Measurements from ENCODE around the gene RHNO1.
A peak's percentile ranks its signal among the peaks of the same experiment; 100 is the strongest.
"Not testable (repeated sequence)": the region's sequence is repeated elsewhere in the genome, so short reads cannot be mapped to it uniquely, and the experiment has no call there.

RHNO1 gene

GRCh38 chr12:2858944-2859421 is 18.0 kb upstream of the RHNO1 start:
- DNase-seq (ENCODE audit: low read depth): no peak

- DNase-seq (ENCODE audit: low read depth): no peak
Measured at GRCh38 chr12:2860170-2860569, 16.9 kb upstream of the RHNO1 start.

GRCh38 chr12:2862876-2863275 is 14.1 kb upstream of the RHNO1 start:
- no peak for DNase-seq (ENCODE audit: low read depth)

GRCh38 chr12:2863402-2863801 is 13.6 kb upstream of the RHNO1 start:
- not testable (repeated sequence) for DNase-seq (ENCODE audit: low read depth)

GRCh38 chr12:2864198-2864597 is 12.8 kb upstream of the RHNO1 start:
- no peak for DNase-seq (ENCODE audit: low read depth)

GRCh38 chr12:2868986-2869632 is 7.9 kb upstream of the RHNO1 start:
- DNase-seq (ENCODE audit: low read depth): not testable (repeated sequence)

GRCh38 chr12:2876431-2877046 is 484 bp upstream of the RHNO1 start:
- no peak for DNase-seq (ENCODE audit: low read depth)

- no peak for DNase-seq (ENCODE audit: low read depth)
Measured at GRCh38 chr12:2877953-2878732, 1.1 kb downstream of the RHNO1 start.

GRCh38 chr12:2879853-2880252 is 2.8 kb downstream of the RHNO1 start:
- DNase-seq (ENCODE audit: low read depth): no peak

GRCh38 chr12:2884810-2885209 is 7.8 kb downstream of the RHNO1 start:
- no peak for DNase-seq (ENCODE audit: low read depth)

- no peak for DNase-seq (ENCODE audit: low read depth)
Measured at GRCh38 chr12:2886768-2887450, 9.9 kb downstream of the RHNO1 start.

- DNase-seq (ENCODE audit: low read depth): no peak
Measured at GRCh38 chr12:2890001-2890387, 13.0 kb downstream of the RHNO1 start.

- DNase-seq (ENCODE audit: low read depth): peak; percentile 96
Measured at GRCh38 chr12:2890388-2891239, 13.6 kb downstream of the RHNO1 start, which contains the start of gene TULP3. Gene TULP3, plus strand, starts transcription at chr12:2890891. Its CDS starts 57 bp downstream, at chr12:2890948.

- DNase-seq (ENCODE audit: low read depth): no peak
Measured at GRCh38 chr12:2891240-2892053, 14.4 kb downstream of the RHNO1 start.

- no peak for DNase-seq (ENCODE audit: low read depth)
Measured at GRCh38 chr12:2892246-2892645, 15.2 kb downstream of the RHNO1 start.

- no peak for DNase-seq (ENCODE audit: low read depth)
Measured at GRCh38 chr12:2893007-2893406, 16.0 kb downstream of the RHNO1 start.

- DNase-seq (ENCODE audit: low read depth): no peak
Measured at GRCh38 chr12:2895051-2895451, 18.0 kb downstream of the RHNO1 start.

- DNase-seq (ENCODE audit: low read depth): no peak
Measured at GRCh38 chr12:2895511-2895910, 18.5 kb downstream of the RHNO1 start.

- no peak for DNase-seq (ENCODE audit: low read depth)
Measured at GRCh38 chr12:2897418-2897817, 20.4 kb downstream of the RHNO1 start.

- no peak for DNase-seq (ENCODE audit: low read depth)
Measured at GRCh38 chr12:2900642-2901041, 23.6 kb downstream of the RHNO1 start.
